ENCODE measurements around the gene CACNA2D3.
"Not testable (repeated sequence)": the region's sequence is repeated elsewhere in the genome, so short reads cannot be mapped to it uniquely, and the experiment has no call there.

Gene CACNA2D3

GRCh38 chr3:54954521-54954920, 832.2 kb downstream of the CACNA2D3 start:
- DNase-seq: no peak

GRCh38 chr3:54955496-54955895, 833.1 kb downstream of the CACNA2D3 start:
- DNase-seq: no peak

GRCh38 chr3:54955941-54956340, 833.6 kb downstream of the CACNA2D3 start:
- DNase-seq: no peak

GRCh38 chr3:54957711-54958110, 835.4 kb downstream of the CACNA2D3 start:
- no peak for DNase-seq

GRCh38 chr3:54960082-54960481, 837.7 kb downstream of the CACNA2D3 start:
- DNase-seq: no peak

GRCh38 chr3:54960701-54961100, 838.3 kb downstream of the CACNA2D3 start:
- no peak for DNase-seq

GRCh38 chr3:54962200-54962599, 839.8 kb downstream of the CACNA2D3 start:
- no peak for DNase-seq

GRCh38 chr3:54963641-54964040, 841.3 kb downstream of the CACNA2D3 start:
- DNase-seq: no peak

- DNase-seq: no peak
Observed at GRCh38 chr3:54964081-54964480, 841.7 kb downstream of the CACNA2D3 start.

GRCh38 chr3:54965746-54966145, 843.4 kb downstream of the CACNA2D3 start:
- DNase-seq: no peak

GRCh38 chr3:54966979-54967378, 844.6 kb downstream of the CACNA2D3 start:
- DNase-seq: no peak

- DNase-seq: no peak
Observed at GRCh38 chr3:54967731-54968161, 845.4 kb downstream of the CACNA2D3 start.

GRCh38 chr3:54968546-54969172, 846.3 kb downstream of the CACNA2D3 start:
- DNase-seq: no peak

GRCh38 chr3:54969652-54970051, 847.3 kb downstream of the CACNA2D3 start:
- DNase-seq: no peak

- no peak for DNase-seq
Observed at GRCh38 chr3:54970895-54971294, 848.5 kb downstream of the CACNA2D3 start.

- no peak for DNase-seq
Observed at GRCh38 chr3:54977439-54977838, 855.1 kb downstream of the CACNA2D3 start.

- not testable (repeated sequence) for DNase-seq
Observed at GRCh38 chr3:54977946-54978345, 855.6 kb downstream of the CACNA2D3 start.

- DNase-seq: no peak
Observed at GRCh38 chr3:54982807-54983206, 860.5 kb downstream of the CACNA2D3 start.

- no peak for DNase-seq
Observed at GRCh38 chr3:54983266-54984099, 861.1 kb downstream of the CACNA2D3 start.

GRCh38 chr3:54985856-54986255, 863.5 kb downstream of the CACNA2D3 start:
- no peak for DNase-seq

GRCh38 chr3:54986294-54986693, 863.9 kb downstream of the CACNA2D3 start:
- no peak for DNase-seq

GRCh38 chr3:54987719-54988118, 865.4 kb downstream of the CACNA2D3 start:
- DNase-seq: no peak

GRCh38 chr3:54988302-54988837, 866.0 kb downstream of the CACNA2D3 start:
- no peak for DNase-seq
